Activated CD4-positive, alpha-beta T cell treated with anti-CD3 and anti-CD28 coated beads for 48 hours (primary cell): Measurements from ENCODE around the gene ADGRD1.
"Not testable (repeated sequence)": the region's sequence is repeated elsewhere in the genome, so short reads cannot be mapped to it uniquely, and the experiment has no call there.

Source experiments
- DNase-seq: peaks from one replicate; pipeline ENCODE4 v3.0.0-alpha.2; 2020

Gene ADGRD1

DNA sequence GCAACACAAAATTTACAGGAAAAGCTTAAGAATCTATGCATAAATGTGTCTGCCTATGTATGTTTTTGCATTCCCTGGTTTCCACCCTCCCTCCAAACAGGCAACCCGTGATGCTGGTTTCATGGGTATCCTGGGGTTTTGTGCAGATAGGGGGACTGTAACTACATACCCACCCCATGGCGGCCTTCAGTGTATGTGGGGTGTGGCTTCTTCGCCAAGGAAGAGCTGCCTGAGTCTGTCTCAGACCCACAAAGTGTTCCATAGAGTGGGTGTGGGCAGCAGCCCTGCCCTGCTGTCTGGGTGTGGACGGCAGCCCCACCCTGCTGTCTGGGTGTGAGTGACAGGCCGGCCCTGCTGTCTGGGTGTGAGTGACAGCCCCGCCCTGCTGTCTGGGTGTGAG lies 174.8 kb downstream of the ADGRD1 start:
- DNase-seq, result no peak

DNA sequence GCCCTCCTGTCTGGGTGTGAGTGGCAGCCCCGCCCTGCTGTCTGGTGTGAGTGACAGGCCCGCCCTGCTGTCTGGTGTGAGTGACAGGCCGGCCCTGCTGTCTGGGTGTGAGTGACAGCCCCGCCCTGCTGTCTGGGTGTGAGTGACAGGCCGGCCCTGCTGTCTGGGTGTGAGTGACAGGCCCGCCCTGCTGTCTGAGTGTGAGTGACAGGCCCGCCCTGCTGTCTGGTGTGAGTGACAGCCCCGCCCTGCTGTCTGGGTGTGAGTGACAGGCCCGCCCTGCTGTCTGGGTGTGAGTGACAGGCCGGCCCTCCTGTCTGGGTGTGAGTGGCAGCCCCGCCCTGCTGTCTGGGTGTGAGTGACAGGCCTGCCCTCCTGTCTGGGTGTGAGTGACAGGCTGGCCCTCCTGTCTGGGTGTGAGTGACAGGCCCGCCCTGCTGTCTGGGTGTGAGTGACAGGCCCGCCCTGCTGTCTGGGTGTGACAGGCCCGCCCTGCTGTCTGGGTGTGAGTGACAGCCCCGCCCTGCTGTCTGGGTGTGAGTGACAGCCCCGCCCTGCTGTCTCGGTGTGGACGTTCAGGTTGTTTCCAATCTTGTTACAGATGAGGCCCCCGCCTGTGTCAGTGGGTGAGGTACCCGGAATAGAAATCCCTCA lies 175.4 kb downstream of the ADGRD1 start:
- not testable (repeated sequence) for DNase-seq

DNA sequence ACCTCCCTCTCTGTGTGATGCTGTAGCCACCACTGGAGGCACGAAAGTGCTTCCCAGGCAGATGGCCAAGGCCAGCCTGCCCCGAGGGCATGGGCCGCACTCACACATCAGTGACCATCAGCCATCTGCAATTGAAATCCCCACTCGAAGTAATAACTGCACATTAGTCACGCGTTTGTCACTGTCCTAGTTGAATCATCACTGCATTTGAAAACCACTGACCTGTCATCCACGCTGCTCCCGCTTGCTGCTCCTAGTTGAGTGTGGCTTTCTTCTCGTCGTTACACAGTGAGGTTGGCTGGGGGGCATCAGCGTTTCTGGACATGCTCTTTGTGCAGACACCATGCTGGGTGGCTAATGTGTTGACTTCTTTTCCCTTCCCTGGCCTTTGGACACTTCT lies 176.1 kb downstream of the ADGRD1 start:
- DNase-seq, result no peak

DNA sequence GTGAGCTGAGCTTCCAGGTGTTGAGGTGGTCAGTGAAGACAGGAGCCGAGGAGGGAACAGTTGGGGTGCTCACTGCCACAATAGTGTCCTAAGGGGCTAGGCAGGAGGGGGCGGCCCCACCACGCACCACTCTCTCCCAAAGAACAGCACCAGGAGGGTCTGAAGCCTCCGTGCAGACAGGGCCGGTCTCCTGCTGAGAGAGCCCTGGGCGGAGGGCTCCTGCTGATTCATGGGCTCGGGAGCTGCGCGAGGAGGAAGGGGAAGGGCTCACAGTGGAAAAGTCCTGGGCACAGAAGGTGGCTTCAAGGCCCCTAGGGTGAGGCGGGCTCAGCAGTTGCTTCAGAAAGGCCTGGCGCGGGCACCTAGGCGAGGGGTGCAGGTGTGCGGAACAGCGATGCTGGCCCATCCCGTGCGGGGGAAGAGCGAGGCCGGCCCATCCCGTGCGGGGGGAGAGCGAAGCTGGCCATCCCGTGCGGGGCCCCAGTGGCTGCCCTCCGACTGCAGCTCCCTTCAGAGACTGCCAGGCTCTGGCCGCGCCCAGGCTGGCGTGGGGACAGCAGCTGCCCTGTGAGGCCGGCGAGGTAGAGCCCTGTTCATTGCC lies 176.7 kb downstream of the ADGRD1 start:
- DNase-seq, result no peak

DNA sequence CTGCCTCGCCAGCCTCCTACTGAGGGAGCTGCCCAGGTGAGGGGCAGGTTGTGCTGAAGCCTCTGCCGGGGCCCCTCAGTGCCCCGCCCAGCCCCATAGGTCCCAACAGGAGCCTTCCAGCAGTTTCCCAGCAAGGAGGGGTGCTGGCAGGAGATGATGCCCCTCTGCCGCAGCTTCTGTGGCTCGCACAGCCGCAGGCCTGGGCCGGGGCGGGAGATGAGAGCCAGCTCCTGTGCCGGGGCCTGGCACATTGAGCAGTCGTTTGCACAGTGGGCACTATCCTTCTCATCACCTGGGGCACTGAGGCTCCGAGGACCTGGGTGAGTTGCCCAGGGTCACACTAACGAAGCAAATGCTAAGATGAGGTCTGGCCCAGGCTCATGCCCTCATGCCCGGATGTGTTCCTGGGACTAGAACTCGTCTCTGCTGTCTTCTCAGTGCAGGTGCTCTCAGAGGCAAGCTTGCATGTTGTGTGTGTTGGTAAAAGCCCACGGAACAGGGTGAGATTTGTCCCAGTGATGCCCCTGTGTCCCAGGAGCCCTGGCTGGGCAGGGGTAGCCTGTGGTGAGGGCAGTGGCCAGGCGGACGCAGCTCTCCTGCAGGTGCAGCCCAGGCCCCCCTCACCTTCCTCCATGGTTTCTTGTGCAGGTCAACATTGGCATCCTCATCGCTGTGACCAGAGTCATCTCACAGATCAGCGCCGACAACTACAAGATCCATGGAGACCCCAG lies 177.5 kb downstream of the ADGRD1 start:
- no peak for DNase-seq

DNA sequence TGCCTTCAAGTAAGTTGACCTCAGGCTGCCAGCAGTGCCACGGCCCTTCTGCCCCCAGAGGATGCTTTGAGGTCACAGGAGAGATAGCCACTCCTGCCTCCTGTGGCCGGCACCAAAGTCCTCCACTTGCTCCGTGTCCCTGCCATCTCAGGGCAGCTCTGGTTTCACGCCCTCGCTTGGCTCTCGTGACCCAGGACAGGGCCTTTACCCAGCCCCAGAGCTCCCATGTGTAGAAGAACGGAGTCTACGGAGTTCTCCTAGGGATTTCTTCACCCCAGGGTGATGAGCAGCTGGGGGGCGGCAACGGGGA lies 178.1 kb downstream of the ADGRD1 start:
- DNase-seq, result no peak

DNA sequence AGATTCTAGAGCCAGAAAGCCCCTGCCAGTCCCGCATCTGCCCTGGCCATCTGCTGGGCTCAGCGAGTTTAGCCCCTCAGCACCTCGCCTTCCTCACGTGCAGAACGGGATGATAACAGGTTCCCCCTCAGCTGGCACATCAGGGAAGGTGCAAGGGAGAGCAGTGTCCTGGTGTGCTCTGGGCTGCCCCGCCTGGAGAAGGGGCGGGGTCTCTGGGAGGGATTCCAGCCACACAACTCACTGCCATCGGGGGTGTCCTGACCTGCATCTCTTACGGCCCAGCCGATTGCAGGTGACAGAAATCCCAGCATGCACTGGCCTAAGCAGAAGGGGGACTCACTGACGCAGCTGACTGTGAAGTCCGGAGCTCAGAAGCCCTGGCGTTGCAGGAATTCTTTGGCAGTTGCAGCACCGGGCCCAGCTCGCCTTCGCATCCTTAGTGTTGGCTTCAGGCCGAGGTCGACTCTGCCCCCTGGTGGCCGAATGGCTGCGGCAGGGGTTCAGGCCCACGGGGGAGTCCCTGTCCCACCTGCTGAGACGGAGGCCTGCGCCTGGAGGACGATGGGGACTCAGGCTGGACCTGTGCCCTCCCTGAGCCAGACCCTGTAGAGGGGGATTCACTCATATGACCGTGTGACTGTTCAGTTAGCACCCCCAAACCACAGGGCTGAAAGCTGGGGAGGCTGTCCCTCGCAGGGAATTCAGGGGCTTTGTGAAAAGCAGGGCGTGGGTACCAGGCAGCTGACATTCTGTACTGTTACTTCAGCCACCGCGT lies 178.6 kb downstream of the ADGRD1 start:
- DNase-seq, result peak; percentile 86

DNA sequence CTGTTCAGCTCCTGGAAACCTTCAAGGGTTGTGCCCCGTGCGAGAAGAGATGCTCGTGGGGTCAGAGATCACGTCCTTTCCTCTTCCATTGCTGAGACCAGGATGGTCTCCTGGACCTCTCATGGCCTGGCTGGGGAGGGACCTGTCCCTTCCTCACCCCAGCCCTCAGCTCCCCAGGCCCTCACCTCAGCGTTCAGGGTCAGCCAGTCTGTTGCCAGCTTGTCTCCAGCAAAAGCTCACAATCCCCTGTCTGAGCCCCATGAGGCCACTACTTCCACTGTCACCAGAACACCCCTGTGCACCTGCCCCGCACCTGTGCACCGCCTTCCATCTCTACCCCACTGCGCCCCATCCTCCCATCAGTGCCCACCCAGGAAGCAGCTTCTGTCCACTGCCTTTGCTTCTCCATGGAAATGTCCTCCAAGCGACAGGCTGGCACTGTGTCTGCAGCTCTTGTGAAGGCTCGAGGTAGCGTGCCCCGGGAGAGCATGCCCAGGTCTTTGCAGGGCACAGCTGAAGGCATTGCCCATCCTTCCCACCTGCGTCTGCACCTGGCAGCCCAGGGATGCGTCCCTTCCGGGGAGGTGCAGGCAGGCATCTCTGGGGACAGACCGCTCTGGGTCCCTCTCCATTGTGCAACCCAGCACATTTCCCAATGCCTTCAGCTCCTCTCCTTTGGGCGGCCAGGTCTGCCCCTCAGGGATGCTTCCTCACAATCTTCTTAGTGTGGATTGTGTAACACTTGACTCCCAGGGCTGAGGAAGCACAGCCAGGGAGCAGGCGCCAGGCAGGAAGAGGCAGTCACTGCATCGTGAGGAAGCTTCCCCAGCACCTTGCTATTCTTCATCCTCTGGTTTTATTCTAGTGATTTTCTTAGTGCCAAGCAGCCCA lies 179.6 kb downstream of the ADGRD1 start:
- no peak for DNase-seq

DNA sequence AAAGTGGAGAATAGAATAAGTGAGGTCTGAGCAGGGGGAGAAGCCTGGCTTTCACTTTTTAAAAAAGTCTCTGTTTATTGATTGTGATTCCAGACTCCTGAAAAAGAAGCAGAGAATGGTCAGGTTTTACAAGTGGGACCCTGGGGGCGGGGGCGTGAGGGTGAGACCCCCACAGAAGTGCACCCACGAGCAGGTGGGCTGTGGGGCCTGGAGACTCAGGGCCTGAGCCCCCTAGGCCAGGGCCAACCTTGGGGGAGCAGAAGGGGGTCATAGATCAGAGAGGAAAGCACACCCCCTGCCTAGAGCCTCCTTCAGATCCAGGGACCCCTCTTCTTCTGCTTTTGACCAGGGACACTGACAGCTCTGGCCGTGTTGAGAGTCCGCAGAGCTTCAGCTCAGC lies 180.3 kb downstream of the ADGRD1 start:
- DNase-seq, result no peak

DNA sequence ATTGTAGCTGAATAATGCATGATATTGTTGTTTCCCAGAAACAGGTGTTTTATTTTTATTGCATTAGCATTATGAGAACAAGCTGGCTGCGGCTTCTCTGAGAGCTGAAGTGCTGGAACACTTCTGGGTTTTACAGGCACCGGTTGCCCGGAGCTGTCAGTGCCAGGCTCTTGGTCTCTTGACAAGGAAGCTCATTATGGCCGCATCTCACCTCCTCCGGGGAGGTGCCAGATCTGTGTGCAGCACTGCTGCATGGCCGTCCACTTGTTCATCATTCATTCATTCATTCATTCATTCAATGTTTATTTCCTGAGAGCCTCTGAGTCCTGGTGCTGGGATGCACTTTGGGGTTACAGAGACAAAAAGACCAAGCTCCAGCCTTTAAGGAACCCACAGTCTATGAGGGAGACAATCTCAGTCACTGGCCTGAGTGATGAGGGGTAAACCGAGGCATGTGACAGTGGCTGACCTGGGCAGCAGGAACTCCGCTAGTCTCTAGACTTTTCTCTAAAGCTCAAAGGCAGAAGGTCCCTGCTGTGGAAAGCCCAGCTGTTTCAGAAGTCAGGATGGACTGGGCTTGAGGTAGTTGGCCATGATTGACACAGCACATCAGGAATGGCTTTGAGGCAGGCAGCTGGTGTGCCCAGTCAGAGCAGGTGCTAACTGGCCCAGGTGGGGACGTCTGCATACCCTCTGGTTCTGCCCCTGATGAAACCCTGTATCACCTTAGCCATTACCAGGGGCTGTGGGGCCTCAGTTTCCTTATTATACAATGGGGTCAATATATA lies 181.0 kb downstream of the ADGRD1 start:
- DNase-seq, result no peak

DNA sequence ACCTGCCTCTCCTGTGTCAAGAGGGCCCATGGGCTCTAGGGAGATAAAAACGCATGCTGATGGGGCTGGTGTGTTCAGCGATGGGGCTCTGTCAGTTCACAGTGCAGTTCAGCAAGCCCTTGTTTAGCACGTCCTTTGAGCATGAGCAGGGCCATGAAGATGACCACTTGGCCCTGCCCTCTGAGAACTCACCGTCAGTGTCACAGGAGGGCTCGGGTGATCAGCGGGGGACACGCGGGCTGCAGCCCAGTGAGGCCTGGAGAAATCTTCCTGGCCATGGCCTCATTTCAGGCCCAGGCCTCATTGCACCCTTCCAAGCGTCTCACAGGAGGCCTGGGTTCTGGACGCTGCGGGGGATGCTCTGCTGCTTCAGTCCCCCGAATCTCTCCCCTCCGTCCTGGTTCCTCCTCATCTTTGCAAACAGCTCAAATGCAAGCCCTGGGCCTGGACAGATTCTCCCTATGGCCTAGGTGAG lies 181.6 kb downstream of the ADGRD1 start:
- no peak for DNase-seq

DNA sequence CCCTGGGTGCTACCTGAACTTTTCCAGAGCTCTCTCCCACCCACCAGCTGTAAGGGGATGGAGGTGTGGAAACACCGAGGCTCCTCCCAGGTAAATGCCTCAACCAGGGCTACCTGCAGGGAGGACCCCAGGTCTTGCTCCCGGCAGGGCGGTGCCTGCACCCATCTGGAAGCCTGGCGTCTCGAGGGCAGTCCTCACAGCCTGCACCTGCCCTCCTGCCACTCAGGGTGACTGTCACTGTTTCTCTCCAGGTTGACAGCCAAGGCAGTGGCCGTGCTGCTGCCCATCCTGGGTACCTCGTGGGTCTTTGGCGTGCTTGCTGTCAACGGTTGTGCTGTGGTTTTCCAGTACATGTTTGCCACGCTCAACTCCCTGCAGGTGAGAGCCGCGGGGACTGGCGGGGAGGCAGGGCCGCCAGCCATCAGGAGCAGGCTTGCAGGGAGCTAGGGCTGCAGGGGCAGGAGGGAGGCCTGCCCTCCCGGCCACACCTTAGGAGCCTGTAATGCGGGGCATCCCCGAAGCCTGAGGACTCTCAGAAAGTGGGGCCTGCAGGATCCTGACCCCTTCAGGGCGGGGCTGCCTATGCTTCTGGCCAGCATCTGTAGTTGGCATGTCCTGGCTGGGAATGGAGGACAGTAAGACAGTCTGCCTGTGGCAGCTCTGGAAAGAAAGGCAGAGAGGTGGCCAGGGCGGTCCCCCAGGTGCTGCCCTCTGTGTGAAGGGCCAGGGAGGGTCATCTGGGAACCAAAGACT lies 182.3 kb downstream of the ADGRD1 start:
- DNase-seq, result no peak

DNA sequence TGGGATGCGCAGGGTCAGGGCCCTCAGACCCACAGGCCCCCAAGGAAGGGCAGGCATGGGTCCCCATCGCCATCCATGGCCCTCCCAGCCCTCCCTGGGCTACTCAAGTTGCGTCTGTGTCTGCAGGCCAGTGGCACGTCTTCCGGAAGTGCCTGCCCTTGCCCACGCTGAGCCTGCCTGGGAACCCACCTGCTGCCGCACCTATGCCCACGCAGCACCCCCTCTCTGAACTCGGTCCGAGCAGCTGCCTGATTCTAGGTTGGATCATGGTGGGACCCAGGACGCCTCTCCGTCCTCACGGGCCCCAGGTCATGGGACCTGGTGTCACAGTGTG lies 182.8 kb downstream of the ADGRD1 start:
- no peak for DNase-seq

DNA sequence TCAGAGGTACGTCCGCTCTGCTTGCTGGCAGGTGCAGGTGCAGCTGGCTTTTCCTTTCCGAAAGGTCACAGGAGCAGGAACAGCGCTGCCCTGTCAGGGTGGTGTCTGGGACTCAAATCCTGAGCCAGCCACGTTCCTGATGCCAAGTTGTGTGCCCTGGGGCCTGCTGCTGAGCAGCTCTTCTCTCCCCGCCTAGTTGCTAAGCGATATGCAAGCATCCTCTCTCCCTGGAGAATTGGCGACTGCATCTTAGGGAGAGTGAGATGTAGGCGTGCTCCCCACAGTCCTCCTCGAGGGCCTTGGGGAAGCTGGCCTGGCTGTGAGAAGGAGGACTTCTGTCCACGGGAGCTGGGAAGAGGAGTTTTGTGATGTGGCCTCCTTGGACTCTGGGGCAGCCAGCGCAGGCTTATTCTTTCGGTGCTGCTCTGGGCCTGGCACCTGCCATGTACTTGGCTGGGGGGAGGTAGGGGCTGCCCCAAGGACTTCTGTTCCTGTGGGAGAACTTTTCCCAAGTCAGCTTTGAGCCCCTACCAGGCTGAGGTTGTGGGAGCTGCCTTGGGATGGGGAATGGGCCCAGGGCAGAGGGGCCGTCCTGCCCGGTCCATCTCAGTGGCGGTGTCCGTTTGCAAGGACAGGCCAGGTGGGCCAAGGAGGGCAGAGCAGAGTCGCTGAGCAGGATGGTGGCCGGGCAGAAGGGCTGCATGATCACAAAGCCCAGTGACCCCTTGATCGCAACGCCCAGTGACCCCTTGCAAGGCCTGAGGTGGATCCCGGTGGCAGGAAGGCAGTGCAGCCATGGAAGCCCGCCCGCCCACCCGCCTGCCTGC lies 183.5 kb downstream of the ADGRD1 start:
- no peak for DNase-seq

DNA sequence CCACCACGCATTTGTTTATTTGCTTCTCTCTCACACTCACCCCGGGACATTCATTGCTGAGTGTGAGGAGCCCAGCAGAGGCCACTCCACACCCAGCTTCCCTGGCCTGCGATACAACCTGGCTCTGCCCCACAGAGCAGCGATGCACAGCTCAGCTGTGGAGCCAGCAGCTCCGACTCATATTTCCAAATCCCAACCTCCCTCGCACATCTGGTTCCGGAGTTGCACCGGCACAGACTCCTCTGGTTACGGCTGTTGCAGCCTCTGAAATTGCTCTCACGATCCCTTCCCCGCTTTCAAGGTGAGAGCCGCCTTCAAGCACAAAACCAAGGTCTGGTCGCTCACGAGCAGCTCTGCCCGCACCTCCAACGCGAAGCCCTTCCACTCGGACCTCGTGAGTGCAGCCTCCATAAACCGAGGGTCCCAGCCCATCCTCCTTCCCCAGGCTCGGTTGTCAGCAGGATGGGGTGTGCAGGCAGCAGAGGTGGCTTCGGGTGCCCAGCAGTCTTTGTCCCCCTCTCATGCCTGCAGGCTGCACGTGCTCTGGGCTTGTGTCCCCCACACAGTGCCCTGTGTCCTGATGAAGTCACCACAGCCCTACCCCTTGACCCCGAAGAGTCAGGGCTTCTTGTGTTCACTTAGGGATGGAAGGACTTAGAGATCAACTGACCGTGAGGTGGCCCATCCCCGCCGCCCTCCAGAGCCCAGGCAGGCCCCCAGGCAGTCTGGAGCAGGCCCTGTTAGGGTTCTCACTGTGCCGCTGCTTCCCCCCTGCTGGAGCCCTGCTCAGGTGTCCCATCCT lies 184.3 kb downstream of the ADGRD1 start:
- no peak for DNase-seq

DNA sequence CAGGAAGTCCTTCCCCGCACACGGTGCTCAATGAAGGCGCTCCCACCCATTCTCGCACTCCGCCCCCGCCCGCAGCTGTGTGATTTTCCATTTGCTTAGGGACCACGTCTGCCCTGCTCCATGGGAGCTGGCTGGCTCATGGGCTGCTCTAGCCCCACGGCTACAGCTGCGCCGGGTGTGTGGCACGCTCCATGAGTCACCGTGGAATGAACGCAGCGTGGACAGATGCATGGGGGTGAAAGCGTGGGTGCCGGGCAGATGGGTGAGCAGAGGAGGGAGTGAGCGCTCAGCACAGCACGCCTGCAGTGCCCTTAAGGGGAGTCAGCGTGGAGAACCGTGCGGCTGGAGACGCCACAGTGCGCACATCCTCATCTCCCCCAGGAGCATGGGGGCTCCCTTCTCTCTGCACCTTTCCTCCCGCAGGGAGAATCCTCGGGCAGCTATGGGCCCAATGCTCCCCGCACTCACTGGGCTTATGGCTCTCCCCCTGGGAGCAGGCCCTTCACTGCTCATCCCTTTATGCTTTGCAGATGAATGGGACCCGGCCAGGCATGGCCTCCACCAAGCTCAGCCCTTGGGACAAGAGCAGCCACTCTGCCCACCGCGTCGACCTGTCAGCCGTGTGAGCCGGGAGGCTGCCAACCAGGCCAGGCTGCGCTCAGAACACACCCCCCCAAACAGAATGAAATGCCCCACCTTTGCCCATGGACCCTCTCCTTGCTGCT lies 185.1 kb downstream of the ADGRD1 start:
- DNase-seq, result no peak

DNA sequence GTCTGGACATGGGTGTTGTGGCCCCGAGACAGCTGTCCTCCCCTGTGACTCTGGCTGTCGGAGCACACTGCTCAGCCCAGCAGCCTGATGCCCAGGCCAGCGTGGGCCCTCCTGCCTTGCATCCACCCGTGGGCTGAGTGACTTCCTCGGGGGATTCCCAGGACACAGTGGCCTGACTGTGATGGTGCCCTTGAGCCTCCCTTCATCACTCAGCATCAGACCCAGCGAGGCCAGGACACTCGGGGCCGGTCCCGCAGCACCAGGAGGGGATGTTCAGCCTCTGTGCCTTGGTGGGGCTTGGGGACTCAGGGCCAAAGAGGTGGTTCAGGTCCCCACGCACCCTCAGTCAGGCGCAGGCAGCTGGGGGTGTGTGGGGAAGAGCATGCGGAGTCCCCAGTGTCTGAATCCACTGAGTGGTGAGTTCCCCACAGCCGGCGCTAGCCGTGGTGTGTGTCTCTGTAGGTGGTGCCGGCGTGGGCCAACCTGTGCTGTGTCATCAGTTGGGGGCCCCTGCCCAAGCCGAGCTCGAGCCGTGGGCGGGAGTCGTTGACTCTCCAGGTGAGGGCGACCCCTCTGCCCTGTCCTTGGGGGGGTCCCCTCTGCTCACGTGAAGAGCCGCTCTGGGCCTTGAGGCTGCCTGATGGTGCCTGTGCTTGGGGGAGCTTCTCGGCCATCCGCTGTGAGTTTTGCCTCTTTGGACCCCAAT lies 185.8 kb downstream of the ADGRD1 start:
- DNase-seq, result no peak

DNA sequence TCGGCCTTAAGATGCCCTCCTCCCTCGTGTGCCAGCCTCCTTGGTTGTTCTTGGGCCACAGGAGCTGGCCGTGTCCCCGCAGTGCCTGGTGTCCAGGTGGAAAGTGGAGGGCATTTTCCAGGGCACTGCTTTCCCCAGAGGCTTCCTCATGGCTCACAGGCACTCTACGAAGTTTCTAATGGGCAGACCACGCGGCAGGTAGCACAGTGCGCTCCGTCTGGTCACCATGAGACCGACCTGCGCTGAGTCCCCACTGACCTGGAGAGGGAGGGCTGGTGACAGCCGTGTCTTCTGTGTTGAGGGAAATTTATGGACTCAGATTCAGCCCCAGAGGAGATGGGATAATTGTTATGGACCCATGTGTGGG lies 186.3 kb downstream of the ADGRD1 start:
- DNase-seq, result no peak
